IPS-NIHi11 (cell line): ENCODE measurements around the gene SLC25A30.
A peak's percentile ranks its signal among the peaks of the same experiment; 100 is the strongest.
"Not testable (repeated sequence)": the region's sequence is repeated elsewhere in the genome, so short reads cannot be mapped to it uniquely, and the experiment has no call there.

Experiments used
- DNase-seq: peaks from one replicate; pipeline ENCODE4 v3.0.0; 2012; ENCODE audit warnings: mixed read lengths, low spot score

The SLC25A30 gene

GRCh38 chr13:45391926-45392325, 26.2 kb downstream of the SLC25A30 start:
- no peak for DNase-seq

- DNase-seq: not testable (repeated sequence)
These were observed 27.0 kb downstream of the SLC25A30 start for GRCh38 chr13:45391128-45391527.

GRCh38 chr13:45390348-45390747, 27.8 kb downstream of the SLC25A30 start:
- DNase-seq: not testable (repeated sequence)

- no peak for DNase-seq
These were observed 29.5 kb downstream of the SLC25A30 start for GRCh38 chr13:45388664-45389063.

- DNase-seq: not testable (repeated sequence)
These were observed 31.1 kb downstream of the SLC25A30 start for GRCh38 chr13:45386892-45387575.

GRCh38 chr13:45385907-45386553, 32.1 kb downstream of the SLC25A30 start:
- DNase-seq: no peak

GRCh38 chr13:45385320-45385719, 32.9 kb downstream of the SLC25A30 start:
- no peak for DNase-seq

- DNase-seq: no peak
These were observed 33.5 kb downstream of the SLC25A30 start for GRCh38 chr13:45384474-45385174.

GRCh38 chr13:45382739-45383138, 35.4 kb downstream of the SLC25A30 start:
- not testable (repeated sequence) for DNase-seq

- no peak for DNase-seq
These were observed 37.0 kb downstream of the SLC25A30 start for GRCh38 chr13:45381196-45381595.

- DNase-seq: not testable (repeated sequence)
These were observed 37.5 kb downstream of the SLC25A30 start for GRCh38 chr13:45380708-45381107.

- DNase-seq: not testable (repeated sequence)
These were observed 38.7 kb downstream of the SLC25A30 start for GRCh38 chr13:45379516-45379915.

GRCh38 chr13:45378786-45379185, 39.4 kb downstream of the SLC25A30 start:
- not testable (repeated sequence) for DNase-seq

- not testable (repeated sequence) for DNase-seq
These were observed 40.9 kb downstream of the SLC25A30 start for GRCh38 chr13:45377314-45377713.

- DNase-seq: not testable (repeated sequence)
These were observed 41.5 kb downstream of the SLC25A30 start for GRCh38 chr13:45376651-45377050.

GRCh38 chr13:45374917-45375316, 43.3 kb downstream of the SLC25A30 start:
- DNase-seq: no peak

GRCh38 chr13:45373162-45373547, 45.0 kb downstream of the SLC25A30 start:
- DNase-seq: no peak

GRCh38 chr13:45372189-45373161, 45.7 kb downstream of the SLC25A30 start:
- no peak for DNase-seq

GRCh38 chr13:45370922-45371406, 47.2 kb downstream of the SLC25A30 start:
- DNase-seq: peak; percentile 91

- no peak for DNase-seq
These were observed 49.1 kb downstream of the SLC25A30 start for GRCh38 chr13:45369116-45369515.

GRCh38 chr13:45368571-45368970, 49.6 kb downstream of the SLC25A30 start:
- DNase-seq: no peak

GRCh38 chr13:45368005-45368404, 50.2 kb downstream of the SLC25A30 start:
- DNase-seq: no peak
